SKM-1 (cell line): Measurements from ENCODE around the gene B9D1.

Source experiments
- DNase-seq: peaks from one replicate; lab custom pipeline; 2025; ENCODE audit not compliant: unreplicated experiment; lab: John Stamatoyannopoulos, UW

Gene B9D1

DNA sequence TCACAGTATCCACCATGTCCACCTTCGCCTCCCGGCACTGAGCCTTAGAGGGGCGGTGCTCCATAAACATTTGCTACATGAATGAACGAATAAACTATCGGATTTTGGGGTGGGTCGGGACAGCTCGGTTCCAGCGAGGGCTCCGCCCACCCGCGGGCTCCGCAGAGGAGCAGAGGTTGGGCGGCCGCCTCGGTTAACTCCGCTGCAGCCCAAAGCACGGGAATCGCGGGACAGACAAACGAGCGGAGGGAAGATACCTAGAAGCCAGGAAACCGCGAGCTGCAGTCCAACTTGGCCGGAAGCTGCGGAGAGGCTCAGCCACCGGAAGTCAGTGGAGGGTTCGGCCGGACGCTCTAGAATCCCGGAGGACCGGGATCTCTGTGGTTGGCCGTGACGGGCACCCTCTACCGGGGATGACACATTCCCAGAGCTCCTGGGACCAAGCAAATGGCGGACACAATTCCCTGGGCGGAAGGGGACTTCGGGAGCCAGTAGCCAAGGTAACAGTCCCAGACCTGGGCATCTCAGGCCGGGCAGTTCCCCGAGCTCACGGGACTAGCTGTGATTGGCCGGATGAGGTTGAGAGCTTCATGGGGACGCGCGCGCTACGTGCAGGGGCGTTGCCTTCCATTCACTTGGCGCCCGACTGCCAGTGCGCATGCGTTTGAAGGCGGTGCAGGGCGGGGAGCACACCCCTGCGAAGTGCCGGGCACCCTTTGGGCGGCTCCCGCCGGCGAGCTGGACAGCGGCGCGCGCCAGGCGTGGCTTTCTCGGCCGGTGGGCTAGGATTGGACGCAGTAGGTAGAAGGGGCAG lies 15.3 kb upstream of the B9D1 start:
- peak; percentile 80 for DNase-seq

DNA sequence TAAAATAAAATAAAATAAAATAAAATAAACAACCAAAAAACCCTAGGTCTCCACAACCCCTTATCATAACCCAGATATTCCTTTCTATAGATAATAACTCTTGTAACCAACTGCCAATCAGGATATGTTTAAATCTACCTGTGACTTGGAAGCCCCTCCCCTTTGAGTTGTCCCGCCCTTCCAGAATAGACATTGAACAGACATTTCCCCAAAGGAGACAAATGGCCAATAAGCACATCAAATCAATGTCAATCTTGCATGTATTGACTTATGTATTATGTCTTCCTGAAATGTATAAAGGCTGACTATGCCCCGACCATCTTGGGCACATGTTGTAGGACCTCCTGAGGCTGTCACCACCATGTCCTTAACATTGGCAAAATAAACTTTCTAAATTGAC lies 14.3 kb upstream of the B9D1 start:
- DNase-seq, result no peak

DNA sequence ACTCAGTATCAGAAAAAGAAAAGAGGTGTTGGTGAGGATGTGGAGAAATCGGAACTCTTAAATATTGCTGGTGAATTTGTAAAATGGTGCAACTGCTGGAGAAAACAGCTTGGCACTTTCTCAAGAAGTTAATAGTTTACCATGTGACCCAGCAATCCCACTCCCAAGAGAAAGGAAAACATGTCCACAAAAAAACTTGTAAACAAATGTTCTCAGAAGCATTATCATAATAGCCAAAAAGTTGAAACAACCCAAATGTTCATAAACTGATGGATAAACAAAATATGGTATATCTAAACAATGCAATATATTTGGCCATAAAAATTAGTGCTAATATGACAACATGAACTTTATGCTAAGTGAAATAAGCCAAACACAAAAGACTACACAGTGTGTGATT lies 13.2 kb upstream of the B9D1 start:
- DNase-seq, result no peak

DNA sequence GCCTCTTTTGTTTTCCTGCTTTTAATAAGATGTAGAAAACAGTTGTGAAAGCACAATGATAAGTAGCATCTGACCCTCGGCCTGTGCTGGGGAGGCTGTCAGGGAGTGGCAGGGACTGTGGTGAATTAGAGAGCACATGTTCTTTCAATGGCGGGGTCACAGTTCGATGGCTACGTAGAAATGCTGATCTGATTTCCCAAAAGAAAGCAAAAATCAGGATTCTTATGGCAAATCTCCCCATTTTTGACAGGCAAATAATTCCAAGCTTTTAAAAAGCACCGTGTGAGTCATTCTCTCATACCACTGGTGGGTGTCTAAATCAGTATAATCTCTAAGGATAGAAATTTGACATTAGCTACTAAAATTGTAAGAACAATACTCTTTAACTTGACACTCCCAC lies 11.6 kb upstream of the B9D1 start:
- DNase-seq, result no peak

DNA sequence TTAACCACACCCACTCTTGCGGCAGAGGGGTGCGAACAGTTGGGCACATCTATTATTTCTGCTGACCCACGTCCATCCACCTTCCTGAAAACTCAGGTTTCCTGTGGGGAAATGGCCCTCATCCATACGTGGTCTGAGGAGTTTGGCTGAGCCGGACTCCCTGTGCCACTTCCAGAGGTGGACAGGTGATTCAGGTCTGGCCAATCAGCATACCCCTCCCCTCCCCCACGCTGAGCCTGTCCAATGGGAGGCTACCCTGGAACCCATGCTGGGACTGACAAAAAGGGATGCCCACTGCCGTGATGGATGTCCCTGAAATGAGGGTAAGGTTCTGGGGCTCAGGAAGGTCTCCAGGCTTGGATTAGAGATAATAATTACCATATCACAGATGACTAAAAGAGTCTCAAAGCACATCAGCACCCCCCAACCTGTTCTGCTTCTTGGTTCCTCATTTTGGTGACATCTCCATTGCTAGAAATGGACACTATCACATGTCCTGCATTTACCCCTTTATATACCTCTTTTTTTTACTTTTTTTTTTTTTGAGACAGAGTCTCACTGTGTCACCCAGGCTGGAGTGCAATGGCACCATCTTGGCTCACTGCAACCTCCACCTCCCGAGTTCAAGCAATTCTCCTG lies 10.5 kb upstream of the B9D1 start:
- DNase-seq, result no peak

DNA sequence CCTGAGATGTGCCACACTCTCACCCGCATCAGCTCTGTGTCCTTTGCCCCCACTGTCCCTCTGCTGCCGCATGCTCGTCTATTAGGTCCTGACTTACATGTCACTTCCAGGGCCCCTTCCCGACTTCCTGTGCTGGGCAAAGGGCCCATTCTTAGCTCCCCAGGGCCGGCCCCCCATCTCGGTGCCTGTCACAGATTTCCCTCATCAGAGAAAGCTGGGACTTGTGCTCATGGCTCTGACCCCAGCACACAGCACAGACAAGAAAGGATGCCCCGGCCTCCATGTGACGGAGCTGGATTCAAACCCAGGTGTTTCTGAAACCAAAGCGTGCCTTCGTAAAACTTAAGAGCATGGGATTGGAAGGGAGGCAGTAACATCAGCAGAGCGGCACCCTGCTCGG lies 9.9 kb upstream of the B9D1 start:
- DNase-seq, result no peak

DNA sequence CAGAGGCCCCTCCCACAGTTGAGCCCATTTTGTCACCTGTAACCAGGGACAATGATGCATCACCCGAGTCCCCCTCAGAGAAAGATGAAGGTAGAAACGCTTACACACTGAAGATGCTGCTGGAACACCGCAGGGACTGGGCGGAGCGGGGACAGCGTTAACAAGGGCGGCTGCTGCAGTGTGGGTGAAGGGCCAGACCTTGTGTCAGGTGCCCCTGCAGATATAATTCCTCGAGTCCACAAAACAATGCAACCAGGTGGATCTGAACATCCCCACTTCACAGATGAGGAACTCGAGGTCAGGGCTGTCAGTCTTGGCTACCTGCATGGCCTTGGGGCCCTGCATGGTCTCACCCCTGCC lies 9.5 kb upstream of the B9D1 start:
- DNase-seq, result no peak

DNA sequence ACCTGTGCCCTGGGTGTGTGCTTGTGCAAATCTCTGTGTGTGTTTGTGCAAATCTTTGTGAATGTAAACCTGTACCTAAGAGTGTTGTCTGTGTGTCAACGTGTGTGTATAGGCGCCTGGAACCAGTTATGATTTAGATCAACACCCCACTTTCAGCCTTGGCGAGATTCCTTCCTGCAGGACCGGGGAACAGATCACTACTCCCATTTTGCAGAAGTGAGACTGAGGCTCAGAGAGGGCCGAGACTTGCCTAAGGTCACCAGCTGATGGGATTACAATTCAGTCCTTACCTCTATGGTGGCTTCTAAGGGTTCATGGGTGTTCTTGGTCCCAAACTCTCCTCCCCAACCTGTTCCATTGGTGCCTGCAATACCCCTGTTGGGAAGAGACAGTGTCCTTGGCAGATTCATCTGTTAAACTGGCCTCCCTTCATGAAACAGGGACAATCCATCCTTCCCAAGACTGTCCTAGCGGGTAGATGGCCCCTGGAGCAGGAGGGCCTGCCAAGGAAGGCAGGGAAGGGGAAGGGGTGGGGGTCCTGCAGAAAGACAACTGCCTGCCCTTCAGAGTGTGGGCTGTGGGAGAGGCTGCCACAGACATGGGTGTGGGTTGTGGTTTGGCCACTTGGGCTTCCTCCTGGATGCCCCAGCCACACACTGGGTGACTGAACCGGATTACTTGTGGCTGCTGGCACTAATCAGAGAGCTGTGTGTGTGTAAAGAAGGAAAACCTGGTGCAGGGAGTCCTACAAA lies 8.9 kb upstream of the B9D1 start:
- no peak for DNase-seq

DNA sequence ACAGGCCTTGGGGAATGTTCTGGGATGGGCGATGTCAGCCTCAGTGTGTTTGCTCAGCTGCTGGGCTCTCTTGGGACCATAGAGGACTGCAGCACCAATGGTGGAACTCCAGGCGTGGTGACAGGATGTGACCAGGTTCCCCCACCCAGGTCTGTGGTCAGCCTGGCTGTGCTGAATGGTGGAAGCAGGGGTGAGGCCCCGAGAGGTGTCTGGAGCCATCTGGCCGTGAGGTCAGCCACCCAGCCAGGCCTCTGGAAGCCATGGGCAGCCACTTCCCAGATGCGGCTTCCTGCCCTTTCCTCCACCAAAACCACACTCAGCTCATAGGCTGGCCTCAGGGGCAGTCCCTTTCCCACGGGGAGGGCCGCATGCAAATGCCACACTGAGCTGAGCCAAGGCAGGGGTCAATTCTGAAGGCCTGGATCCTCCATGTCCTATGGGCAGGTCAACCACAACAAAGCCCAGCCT lies 8.0 kb upstream of the B9D1 start:
- peak; percentile 67 for DNase-seq

DNA sequence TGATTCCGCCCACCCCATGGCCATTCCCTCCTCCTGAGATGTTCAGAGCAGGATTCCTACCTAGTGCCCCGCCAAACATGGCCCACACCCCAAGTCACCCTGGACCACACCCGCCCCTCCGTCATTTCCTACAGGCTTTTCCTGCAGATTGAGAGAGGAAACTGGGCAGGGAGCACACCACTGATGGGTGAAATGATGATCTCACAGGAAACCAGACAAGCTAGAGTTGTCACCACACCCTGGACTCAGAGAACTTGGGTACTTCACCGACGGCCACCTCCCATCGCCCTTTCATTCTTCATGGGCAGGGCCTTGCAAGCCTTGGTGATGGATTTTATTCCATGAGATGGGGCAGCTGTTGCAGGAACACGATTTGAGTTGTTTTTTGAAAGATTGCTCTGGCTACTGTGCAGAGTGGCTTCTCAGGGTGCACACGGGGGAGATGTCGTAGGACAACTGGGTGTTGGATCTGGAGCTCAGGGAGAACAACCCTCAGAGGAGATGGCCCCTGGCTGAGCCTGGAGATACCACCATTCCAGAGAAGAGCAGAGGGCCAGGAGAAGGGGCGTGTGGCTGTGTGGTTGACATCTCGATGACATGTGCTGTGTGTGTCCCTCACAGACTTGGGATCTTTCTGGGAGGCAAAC lies 7.4 kb upstream of the B9D1 start:
- DNase-seq, result no peak

DNA sequence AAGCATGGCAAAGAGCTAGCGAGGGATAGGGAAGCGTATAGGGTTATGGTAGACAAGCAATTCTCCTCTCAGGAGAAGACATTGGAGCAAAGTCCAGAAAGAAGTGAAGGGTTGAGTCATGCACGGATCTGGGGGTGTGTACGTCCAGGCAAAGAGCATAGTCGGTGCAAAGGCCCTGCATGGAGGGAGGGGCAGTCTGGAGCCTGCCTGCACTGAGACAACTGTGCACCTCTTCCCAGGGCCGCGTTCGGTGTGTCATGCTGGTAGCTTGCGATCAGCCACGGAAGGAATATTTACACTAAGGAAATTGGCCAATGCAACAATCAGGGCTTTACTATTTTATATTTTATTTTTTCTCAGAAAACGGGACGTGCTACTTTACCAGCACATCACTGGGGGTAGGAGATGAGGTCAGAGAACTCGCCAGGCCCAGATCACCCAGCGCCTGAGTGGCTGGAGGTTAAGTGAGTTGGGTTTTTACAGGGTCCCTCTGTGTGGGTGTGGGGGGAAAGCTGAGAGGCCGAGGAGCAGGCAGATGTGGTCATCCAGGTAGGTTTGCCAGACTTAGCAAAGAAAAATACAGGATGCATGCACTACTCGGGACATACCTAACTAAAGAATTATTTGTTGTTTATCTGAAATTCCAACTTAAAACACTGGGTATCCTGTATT lies 6.7 kb upstream of the B9D1 start:
- no peak for DNase-seq

DNA sequence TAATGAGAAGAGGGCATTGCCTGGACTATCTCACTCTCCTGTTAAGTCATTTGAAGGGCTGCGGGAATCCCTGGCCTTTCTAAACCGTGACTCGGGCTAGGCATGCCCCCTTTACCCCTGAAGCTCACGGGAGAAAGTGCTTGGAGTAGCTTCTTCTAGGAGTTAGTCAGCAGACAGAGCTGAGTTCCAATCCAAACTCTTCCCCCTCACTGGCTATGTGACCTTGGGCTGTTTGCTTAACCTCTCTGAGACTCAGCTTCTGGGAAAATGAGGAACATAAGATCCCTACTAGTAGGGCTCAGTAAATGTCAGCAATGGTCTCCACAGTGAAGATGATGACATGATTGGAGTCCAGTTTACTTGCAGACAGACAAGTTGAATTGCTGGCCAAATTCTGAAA lies 5.7 kb upstream of the B9D1 start:
- DNase-seq, result no peak

DNA sequence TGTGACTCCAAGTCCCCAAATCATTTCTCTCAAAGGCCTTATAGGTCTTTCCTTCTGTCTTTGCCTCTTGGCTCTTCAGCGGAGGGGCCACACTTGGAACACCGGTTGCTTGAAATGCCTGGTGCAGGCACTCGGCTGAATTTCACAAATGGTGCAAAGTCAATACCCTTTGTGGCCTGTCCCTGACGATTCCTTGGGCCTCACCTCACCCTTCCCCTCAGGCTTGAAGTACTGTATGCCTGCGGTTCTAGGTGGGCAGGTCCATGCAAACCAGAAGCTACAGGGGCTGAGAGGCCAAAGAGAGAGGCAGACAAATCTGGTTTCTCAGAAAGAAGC lies 4.1 kb upstream of the B9D1 start:
- DNase-seq, result no peak

DNA sequence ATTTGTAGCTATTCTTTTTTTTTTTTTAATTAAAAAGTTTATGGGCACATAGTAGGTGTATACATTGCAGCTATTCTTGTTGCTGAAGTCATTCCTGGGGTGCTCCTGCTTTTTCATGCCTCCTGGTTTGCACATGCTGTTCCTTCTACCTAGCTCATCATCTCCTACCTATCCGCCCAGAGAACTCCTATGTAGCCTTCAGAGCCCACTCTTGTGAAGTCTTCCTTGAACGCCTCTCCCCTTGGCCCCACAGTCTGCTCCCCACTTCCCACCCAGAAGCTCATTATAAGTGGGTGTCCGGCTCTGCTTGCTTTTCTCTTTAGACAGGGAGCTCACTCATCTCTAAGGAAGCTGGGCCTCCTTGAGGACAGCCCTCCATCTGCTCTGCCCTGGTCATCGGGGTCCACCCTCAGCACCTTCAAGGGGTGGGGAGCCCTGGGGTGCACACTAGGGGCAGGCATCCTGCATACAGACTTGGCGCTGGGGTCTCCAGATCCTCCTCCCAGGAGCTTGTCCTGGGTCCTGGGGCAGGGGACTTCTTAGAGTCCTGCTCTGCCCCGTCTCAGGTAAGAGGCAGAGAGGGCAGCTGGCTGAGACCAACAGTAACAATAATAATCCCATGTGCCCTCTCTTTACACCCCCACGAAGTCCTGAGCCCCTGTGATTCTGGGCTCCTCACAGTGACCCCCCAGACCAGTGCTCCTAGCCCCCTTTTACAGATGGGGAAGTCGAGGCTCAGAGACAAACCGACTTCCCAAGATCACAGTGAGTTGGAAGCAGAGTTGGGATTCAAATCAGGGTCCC lies 3.5 kb upstream of the B9D1 start:
- no peak for DNase-seq

DNA sequence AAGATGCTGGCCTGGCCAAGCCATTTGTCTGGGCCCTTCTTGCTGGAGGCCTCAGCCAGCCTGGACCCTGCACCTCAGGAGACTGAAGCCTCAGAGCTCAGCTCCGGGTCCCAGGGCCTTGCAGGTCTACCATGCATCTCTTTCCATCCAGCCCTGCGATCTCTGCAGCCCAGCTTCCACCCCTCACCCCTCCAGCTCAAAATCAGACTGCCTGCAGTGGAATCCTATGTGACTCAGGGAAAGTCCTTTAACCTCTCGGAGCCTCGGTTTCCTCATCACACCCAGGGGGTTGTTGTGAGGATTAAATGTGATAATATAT lies 2.9 kb upstream of the B9D1 start:
- no peak for DNase-seq

DNA sequence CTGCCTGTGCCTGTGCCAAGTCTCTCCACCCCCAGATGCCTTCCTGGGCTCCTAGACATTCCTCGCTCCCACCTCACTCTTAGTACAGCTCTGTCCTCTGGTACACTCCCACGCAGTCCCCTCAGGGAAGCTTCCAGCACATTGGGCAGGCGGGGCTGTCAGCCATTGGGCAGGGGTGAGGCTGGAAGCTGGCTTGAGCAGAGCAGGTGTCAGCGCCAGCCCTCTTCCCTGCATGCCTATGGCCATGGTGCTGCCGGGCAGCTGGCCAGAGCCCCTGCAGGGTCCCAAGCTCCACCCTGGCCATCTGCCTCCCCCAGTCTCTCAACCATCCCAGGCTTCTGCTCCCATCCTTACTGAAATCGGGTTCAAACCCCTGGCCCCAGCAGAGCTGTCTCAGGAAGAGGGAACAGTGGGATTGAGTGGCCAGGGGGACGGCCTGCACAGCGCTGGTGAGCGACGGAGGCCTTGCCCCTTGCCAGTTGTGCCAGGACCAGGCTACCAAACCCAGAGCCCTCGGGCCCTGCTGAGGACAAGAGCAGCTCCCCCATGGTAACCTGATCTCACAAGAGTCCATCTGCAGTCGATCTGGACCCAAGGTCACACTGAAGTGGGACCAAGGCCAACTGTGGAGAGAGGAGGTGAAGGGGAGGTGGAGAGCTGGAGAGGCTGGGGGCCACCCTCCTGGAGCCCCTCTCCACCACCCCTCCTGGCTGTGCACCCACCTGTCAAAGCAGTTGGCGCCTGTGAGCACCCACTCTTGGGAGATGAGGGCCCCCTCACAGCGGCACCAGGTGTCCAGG lies 2.4 kb upstream of the B9D1 start:
- DNase-seq, result no peak

DNA sequence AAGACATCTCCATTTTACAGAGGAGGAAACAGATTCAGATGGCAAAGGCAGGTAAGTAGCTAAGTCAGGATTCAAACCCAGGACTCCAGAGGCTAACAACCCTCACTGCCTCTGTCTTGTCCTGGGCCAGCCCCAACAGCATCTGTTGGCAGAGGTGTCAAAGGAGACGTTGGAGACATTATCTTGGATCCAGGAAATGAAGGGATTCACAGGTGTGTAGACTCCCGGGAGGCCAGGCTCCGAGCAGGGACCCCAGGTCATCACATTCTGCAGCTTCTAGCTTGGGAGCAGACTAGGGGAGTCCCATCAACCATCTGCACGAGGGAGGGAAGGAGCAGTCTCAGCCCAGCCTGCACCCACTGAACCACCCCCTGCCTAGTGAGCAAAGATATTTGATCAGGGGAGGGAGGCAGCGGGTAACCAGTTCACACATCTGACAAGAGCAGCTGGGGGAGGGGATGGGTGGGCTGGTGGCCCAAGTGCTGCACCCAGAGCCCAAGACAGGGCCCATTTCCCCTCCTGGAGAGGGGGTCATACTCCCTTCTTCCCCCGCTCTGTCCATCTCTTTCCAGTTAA lies 1.0 kb upstream of the B9D1 start:
- no peak for DNase-seq

DNA sequence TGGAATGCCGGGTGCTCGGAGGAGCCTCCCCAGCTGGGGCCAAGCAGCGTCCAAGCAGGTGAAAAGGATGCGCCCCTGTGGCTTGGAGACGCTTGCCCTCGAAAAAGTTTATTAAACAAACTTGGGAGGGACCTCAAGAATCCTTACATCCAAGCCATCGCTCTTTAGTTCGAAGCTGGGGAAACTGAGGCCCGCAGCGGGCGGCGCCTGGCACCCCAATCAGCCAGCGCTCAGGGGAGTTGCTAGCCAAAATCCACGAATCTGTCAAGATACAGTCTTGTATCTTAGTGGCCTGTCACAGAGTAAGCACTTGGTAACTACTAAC lies 553 bp upstream of the B9D1 start:
- no peak for DNase-seq

DNA sequence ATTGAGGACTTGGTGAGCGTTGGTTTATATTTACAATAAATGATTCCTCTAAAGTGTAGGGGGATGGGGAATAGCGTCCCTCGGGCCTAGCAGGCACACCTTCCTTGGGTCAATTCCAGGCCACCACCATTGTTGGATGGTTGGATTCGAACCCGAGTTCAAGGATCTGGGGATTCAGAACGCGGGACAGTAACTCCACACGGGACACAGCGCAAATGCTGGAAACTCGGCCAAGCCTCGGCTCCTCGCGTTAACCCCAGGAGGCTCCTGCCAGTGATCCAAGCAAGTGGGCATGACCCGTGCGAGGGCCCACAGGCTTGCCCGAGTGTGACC lies 613 bp downstream of the B9D1 start:
- DNase-seq, result no peak

DNA sequence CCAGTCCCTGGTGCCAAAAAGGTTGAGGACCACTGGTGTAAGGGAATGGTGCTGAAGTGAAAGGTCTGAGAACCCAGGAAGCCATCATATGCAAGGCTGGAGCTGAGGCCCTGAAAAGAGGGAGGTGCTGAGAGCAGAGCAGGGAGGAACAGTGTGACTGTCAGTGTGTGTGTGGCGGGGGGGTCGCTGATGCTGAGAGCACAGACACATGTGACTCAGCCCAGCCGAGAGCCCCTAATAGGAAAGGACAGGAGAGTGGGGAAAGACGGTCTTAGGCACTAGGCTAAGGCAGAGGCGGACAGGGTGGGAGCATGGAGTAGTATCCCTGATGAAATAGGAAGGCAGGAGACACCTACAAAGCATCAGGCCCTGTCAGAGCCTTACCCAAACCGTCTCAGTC lies 1.2 kb downstream of the B9D1 start:
- DNase-seq, result no peak
